ENCODE results near the gene CCDC69.
"Not testable (repeated sequence)": the region's sequence is repeated elsewhere in the genome, so short reads cannot be mapped to it uniquely, and the experiment has no call there.

DNA sequence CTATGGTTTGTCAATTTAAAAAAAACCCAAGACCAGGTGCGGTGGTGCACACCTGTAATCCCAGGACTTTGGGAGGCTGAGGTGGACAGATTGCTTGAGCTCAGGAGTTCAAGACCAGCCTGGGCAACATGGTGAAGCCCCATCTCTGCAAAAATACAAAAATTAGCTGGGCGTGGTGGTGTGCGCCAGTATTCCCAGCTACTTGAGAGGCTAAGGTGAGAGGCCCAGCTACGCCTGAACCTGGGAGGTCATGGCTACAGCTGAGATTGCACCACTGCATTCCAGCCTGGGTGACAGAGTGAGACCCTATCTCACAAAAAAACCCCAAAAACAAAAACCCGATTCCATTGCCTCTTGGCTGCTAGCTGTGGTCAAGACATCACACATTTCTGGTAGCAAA, 31.1 kb upstream of the CCDC69 start:
- TF ChIP-seq, protein P1, sequence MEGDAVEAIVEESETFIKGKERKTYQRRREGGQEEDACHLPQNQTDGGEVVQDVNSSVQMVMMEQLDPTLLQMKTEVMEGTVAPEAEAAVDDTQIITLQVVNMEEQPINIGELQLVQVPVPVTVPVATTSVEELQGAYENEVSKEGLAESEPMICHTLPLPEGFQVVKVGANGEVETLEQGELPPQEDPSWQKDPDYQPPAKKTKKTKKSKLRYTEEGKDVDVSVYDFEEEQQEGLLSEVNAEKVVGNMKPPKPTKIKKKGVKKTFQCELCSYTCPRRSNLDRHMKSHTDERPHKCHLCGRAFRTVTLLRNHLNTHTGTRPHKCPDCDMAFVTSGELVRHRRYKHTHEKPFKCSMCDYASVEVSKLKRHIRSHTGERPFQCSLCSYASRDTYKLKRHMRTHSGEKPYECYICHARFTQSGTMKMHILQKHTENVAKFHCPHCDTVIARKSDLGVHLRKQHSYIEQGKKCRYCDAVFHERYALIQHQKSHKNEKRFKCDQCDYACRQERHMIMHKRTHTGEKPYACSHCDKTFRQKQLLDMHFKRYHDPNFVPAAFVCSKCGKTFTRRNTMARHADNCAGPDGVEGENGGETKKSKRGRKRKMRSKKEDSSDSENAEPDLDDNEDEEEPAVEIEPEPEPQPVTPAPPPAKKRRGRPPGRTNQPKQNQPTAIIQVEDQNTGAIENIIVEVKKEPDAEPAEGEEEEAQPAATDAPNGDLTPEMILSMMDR (IDR thresholded peaks at IDR 0.05), result not testable (repeated sequence)
- not testable (repeated sequence) for TF ChIP-seq ZFX (IDR thresholded peaks at IDR 0.05; ENCODE audit: borderline replicate concordance)

Measured in 22Rv1 (cell line).